ENCODE results near the gene NVL. TPM values are rescaled to one million over a fixed set of nuclear protein-coding genes. Genes with fewer than 3 reads are reported as not detected.

The NVL gene
- total and polyA plus RNA-seq, 2 donors (not counting 3 experiments of a cell fraction or from before 2014, with no cell fraction given): 16.7 to 30.3 TPM

- DNase-seq (ENCODE audit: low read depth, low spot score) (no peak), FAIRE-seq (no peak)
- H3K27me3 ChIP-seq (ENCODE audit: control insufficient read depth in 2 of 2, insufficient read depth in 2 of 2, low read length in 2 of 2): no peaks in the 10 kb centered on the region
- CTCF ChIA-PET: interaction anchor here (0.6 kb wide), 1 partner anchor 360 kb away, joined by 3 read pairs; no protein-coding TSS in a partner anchor
- TF ChIP-seq MAX (IDR thresholded peaks at IDR 0.05; ENCODE audit: insufficient read depth, insufficient read length): no peak
- TF ChIP-seq POLR2AphosphoS5 (IDR thresholded peaks at IDR 0.05; ENCODE audit: insufficient read depth, low read depth, low read length): no peak
- no peak for TF ChIP-seq MYC (IDR thresholded peaks at IDR 0.05; ENCODE audit: low read depth, low read length)
- TF ChIP-seq POLR2A (IDR thresholded peaks at IDR 0.05; ENCODE audit: low read depth, low read length): no peak
- no peak for TF ChIP-seq GATA2 (IDR thresholded peaks at IDR 0.05; ENCODE audit: insufficient read depth, insufficient read length, low read depth, low read length)
- TF ChIP-seq JUN (IDR thresholded peaks at IDR 0.05; ENCODE audit: borderline replicate concordance, insufficient read depth, insufficient read length, low read depth): no peak
- TF ChIP-seq FOS (IDR thresholded peaks at IDR 0.05; ENCODE audit: borderline replicate concordance, insufficient read depth, low read length): no peak
- TF ChIP-seq CTCF (IDR thresholded peaks at IDR 0.05; ENCODE audit: extremely low read depth in 1 of 2, insufficient read depth in 1 of 2, low read depth in 1 of 2, low read length in 2 of 2): no peak
- no peak for TF ChIP-seq EZH2 (IDR thresholded peaks at IDR 0.05; ENCODE audit: borderline replicate concordance, low read depth, low read length, severe bottlenecking)
- POLR2A ChIA-PET: interaction anchor here (0.9 kb wide), 1 partner anchor 26 kb away, joined by 3 read pairs; no protein-coding TSS in a partner anchor
- dilution Hi-C loops (cut with MboI; ENCODE audit: extremely low pct_ligation_motif_present, low sequenced_read_pairs) (no loop called here), intact Hi-C loops (cut with micrococcal nuclease) (no loop called here)
- H3K4me2 ChIP-seq (ENCODE audit: insufficient read depth, low read length): no peak overlapping the region
- H3K9me3 ChIP-seq (replicated peaks; ENCODE audit: control insufficient read depth, insufficient read depth, low read length): no peaks in the 10 kb centered on the region
- no peak overlapping the region for H3K4me3 ChIP-seq (replicated peaks in 1 of 3; ENCODE audit: insufficient read depth in 1 of 3, low read depth in 1 of 3, low read length in 3 of 3)
- H2AFZ ChIP-seq (ENCODE audit: low read depth, low read length): no peak overlapping the region
- H3K27ac ChIP-seq (ENCODE audit: insufficient read depth, low read depth, low read length): no peak overlapping the region
- H4K20me1 ChIP-seq (replicated peaks; ENCODE audit: control insufficient read depth, extremely low read depth, insufficient read depth, low read length): no peaks in the 10 kb centered on the region
- no peaks in the 10 kb centered on the region for H3K4me1 ChIP-seq (ENCODE audit: control insufficient read depth, extremely low read depth, insufficient read depth, low read length)
- H3K9me1 ChIP-seq (replicated peaks; ENCODE audit: control insufficient read depth, extremely low read depth, insufficient read depth, low read length): no peaks in the 10 kb centered on the region
- no peaks in the 10 kb centered on the region for H3K79me2 ChIP-seq (ENCODE audit: control insufficient read depth, insufficient read depth, low read length)
- H3K36me3 ChIP-seq (ENCODE audit: control insufficient read depth in 2 of 2, extremely low read depth in 1 of 2, insufficient read depth in 2 of 2, low read length in 2 of 2): peaks cover 4 to 8% of the 10 kb centered on the region in 2 experiments
- no peak overlapping the region for H3K9ac ChIP-seq (replicated peaks; ENCODE audit: extremely low read depth, insufficient read depth, low read length)
- no TSS peak for BruUV-seq (replicated peaks)
Measured at GRCh38 chr1:224237119-224237881, 92.7 kb downstream of the NVL start.

All from endothelial cell of umbilical vein (primary cell).